Lower lobe of right lung (tissue), 2 donors: ENCODE data around the gene FIG4. TPM values are rescaled to one million over a fixed set of nuclear protein-coding genes. Genes with fewer than 3 reads are reported as not detected.
A peak's percentile ranks its signal among the peaks of the same experiment; 100 is the strongest.

Source experiments
- ATAC-seq, 2 donors: fragments of 200-7000 bp; cut with Tn5 transposase; one replicate each; pipeline ENCODE4 v1.9.1; 2020 to 2022; ENCODE audit warnings: mild to moderate bottlenecking in 2 of 2, moderate library complexity in 2 of 2
- DNase-seq: peaks from one replicate; pipeline ENCODE4 v3.0.0-alpha.2; 2020
- H3K27ac ChIP-seq: fragments of 200-600 bp; one replicate; pipeline ENCODE4 v1.8.0; 2022
- H3K27me3 ChIP-seq: fragments of 200-600 bp; one replicate; pipeline ENCODE4 v1.8.0; 2022; ENCODE audit warnings: low read depth
- H3K36me3 ChIP-seq: fragments of 200-600 bp; one replicate; pipeline ENCODE4 v1.8.0; 2022; ENCODE audit warnings: mild to moderate bottlenecking
- H3K4me1 ChIP-seq: fragments of 200-600 bp; one replicate; pipeline ENCODE4 v1.8.0; 2022
- H3K4me3 ChIP-seq: fragments of 200-600 bp; one replicate; pipeline ENCODE4 v1.8.0; 2022; ENCODE audit warnings: mild to moderate bottlenecking
- H3K9me3 ChIP-seq: fragments of 200-600 bp; one replicate; pipeline ENCODE4 v1.8.0; 2022
- CTCF ChIP-seq: fragments of 200-600 bp; IDR thresholded peaks from one replicate; pipeline ENCODE4 v1.8.0; 2022; ENCODE audit warnings: antibody characterized with exemption, mild to moderate bottlenecking
- intact Hi-C: fragments of 100-400 bp; cut with DNase I; formaldehyde crosslinking; loops from one replicate; pipeline ENCODE4 v1.11.0; 2022
- total RNA-seq: library from RNA; stranded (reverse); fragmentation: NEBNext Ultra II Directional; extraction: Animal tissue kit (Norgen Biotek cat#: 25700); gene quantifications from one replicate; pipeline ENCODE4 v1.2.1, GENCODE V29; 2021
- donor health status: DM: no; HTN: yes; CAD: no; lungs with severe emphysema.

Gene FIG4
- total RNA-seq, 1 donor from 2014 or later, result 44.5 TPM

- DNase-seq, result no peak
- no peaks in the 10 kb centered on the region for H3K9me3 ChIP-seq
- H3K4me1 ChIP-seq, result no peaks in the 10 kb centered on the region
- H3K27ac ChIP-seq, result no peak overlapping the region
- no peak overlapping the region for H3K4me3 ChIP-seq
- intact Hi-C loops, result no loop called here
- no peak for ATAC-seq
- no peaks in the 10 kb centered on the region for H3K36me3 ChIP-seq
- no peaks in the 10 kb centered on the region for H3K27me3 ChIP-seq
- no peak for TF ChIP-seq CTCF
Observed at GRCh38 chr6:109808837-109809236, 117.7 kb downstream of the FIG4 start.

DNA sequence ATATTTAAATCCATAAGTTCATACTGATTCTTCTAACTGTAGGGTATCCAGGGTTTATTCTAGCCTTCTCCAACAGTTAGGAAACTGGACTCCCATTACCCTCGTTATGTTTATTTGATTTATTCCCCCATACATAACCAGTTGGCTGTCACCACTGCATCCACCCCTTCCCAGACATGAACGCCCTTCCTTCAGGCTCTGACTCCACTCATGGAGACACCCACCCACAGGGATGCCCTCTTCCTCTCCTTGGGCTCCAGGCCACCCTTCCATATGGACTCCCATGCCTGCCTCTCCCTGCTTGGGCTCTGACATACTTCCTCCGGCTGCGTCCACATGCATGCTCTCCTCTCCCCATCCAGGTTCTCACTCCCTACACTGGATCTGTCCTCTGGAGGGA lies 124.0 kb downstream of the FIG4 start:
- H3K27ac ChIP-seq, result no peak overlapping the region
- no peaks in the 10 kb centered on the region for H3K4me1 ChIP-seq
- no peak overlapping the region for H3K4me3 ChIP-seq
- no peaks in the 10 kb centered on the region for H3K9me3 ChIP-seq
- intact Hi-C loops, result no loop called here
- H3K27me3 ChIP-seq, result no peaks in the 10 kb centered on the region
- H3K36me3 ChIP-seq, result no peaks in the 10 kb centered on the region
- DNase-seq (no peak), ATAC-seq (no peak)
- no peak for TF ChIP-seq CTCF

GRCh38 chr6:109816452-109817374 lies 125.6 kb downstream of the FIG4 start:
- intact Hi-C loops, result no loop called here
- DNase-seq, result no peak

GRCh38 chr6:109820706-109821350 lies 129.7 kb downstream of the FIG4 start:
- no peak for TF ChIP-seq CTCF
- no peak overlapping the region for H3K4me3 ChIP-seq
- no peaks in the 10 kb centered on the region for H3K9me3 ChIP-seq
- H3K27ac ChIP-seq, result no peak overlapping the region
- no peaks in the 10 kb centered on the region for H3K27me3 ChIP-seq
- no peaks in the 10 kb centered on the region for H3K4me1 ChIP-seq
- H3K36me3 ChIP-seq, result peaks cover 12% of the 10 kb centered on the region
- DNase-seq, result no peak
- ATAC-seq, result no peak
- intact Hi-C loops, result no loop called here

More at GRCh38 chr6:109816452-109817374, 125.6 kb downstream of the FIG4 start:
- no peak for ATAC-seq
- H3K36me3 ChIP-seq, result no peaks in the 10 kb centered on the region
- no peak for TF ChIP-seq CTCF
- H3K9me3 ChIP-seq, result no peaks in the 10 kb centered on the region
- H3K4me1 ChIP-seq, result no peaks in the 10 kb centered on the region
- H3K27ac ChIP-seq, result no peak overlapping the region
- H3K27me3 ChIP-seq, result no peaks in the 10 kb centered on the region
- H3K4me3 ChIP-seq, result no peak overlapping the region

DNA sequence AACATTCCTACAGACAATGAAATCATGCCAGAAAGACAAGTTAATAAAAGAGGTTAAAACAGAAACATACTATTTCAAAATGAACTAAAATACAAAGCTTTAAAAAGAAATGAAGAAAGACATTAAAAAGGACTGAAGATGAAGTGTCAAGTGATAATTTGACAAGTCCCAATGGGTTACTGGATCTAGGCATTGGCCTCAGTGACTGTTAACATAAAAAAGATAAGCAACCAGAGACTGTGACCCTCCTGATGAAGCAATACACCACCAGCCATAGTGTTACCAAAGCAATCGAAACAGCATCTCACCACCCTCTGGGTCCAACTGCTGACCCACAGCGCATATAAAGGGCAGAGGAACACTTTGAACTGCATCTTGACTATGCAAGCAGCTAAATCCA lies 130.3 kb downstream of the FIG4 start:
- no peak overlapping the region for H3K27ac ChIP-seq
- H3K4me3 ChIP-seq, result no peak overlapping the region
- H3K36me3 ChIP-seq, result peaks cover 18% of the 10 kb centered on the region
- intact Hi-C loops, result no loop called here
- H3K9me3 ChIP-seq, result no peaks in the 10 kb centered on the region
- no peak for TF ChIP-seq CTCF
- DNase-seq (no peak), ATAC-seq (peak in 1 of 2 donors; percentile 23)
- H3K4me1 ChIP-seq, result no peaks in the 10 kb centered on the region
- H3K27me3 ChIP-seq, result no peaks in the 10 kb centered on the region
